Measurements from ENCODE around the gene STK32B.

DNA sequence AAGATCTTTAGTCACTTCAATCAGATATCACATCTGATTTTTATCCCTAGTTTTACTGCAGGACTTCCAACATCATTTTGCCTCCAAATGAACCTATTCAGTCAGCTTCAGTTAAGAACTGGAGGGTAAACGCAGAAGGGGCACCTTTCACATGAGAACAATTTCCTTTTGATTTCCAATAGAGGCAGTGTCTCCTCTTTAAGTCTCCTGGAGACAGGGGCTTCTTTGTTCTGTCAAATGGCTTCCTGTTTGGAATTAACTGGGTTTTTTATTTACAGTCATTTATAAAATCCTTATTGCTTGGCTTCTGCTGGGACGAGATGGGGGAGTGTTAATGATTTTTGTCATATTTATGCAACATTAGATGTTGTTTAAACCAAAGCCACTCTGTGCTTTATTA, 164.0 kb downstream of the STK32B start:
- TF ChIP-seq EZH2phosphoT487 (IDR thresholded peaks at IDR 0.05; ENCODE audit: borderline replicate concordance), result no peak
- TF ChIP-seq, protein P1, sequence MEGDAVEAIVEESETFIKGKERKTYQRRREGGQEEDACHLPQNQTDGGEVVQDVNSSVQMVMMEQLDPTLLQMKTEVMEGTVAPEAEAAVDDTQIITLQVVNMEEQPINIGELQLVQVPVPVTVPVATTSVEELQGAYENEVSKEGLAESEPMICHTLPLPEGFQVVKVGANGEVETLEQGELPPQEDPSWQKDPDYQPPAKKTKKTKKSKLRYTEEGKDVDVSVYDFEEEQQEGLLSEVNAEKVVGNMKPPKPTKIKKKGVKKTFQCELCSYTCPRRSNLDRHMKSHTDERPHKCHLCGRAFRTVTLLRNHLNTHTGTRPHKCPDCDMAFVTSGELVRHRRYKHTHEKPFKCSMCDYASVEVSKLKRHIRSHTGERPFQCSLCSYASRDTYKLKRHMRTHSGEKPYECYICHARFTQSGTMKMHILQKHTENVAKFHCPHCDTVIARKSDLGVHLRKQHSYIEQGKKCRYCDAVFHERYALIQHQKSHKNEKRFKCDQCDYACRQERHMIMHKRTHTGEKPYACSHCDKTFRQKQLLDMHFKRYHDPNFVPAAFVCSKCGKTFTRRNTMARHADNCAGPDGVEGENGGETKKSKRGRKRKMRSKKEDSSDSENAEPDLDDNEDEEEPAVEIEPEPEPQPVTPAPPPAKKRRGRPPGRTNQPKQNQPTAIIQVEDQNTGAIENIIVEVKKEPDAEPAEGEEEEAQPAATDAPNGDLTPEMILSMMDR (conservative IDR thresholded peaks at IDR 0.05; ENCODE audit: low read length), result no peak

Measured in Loucy (cell line).